ENCODE data around the gene PIF1.

Gene PIF1

GRCh38 chr15:64792282-64792681 lies 33.2 kb downstream of the PIF1 start:
- no peak for DNase-seq (ENCODE audit: low read depth in 1 of 2, low spot score in 1 of 2)
- no peaks in the 10 kb centered on the region for H3K27me3 ChIP-seq (ENCODE audit: insufficient read depth, poor library complexity, severe bottlenecking)
- H3K27ac ChIP-seq (replicated peaks): no peak overlapping the region
- TF ChIP-seq POLR2AphosphoS5 (IDR thresholded peaks at IDR 0.05; ENCODE audit: low read depth) (no peak), SPI1 (IDR thresholded peaks at IDR 0.05; ENCODE audit: borderline replicate concordance, low read depth) (no peak), REST (IDR thresholded peaks at IDR 0.05; ENCODE audit: insufficient replicate concordance, low read depth) (no peak), GABPA (IDR thresholded peaks at IDR 0.05; ENCODE audit: low read depth) (no peak)
- TF ChIP-seq, protein P1, sequence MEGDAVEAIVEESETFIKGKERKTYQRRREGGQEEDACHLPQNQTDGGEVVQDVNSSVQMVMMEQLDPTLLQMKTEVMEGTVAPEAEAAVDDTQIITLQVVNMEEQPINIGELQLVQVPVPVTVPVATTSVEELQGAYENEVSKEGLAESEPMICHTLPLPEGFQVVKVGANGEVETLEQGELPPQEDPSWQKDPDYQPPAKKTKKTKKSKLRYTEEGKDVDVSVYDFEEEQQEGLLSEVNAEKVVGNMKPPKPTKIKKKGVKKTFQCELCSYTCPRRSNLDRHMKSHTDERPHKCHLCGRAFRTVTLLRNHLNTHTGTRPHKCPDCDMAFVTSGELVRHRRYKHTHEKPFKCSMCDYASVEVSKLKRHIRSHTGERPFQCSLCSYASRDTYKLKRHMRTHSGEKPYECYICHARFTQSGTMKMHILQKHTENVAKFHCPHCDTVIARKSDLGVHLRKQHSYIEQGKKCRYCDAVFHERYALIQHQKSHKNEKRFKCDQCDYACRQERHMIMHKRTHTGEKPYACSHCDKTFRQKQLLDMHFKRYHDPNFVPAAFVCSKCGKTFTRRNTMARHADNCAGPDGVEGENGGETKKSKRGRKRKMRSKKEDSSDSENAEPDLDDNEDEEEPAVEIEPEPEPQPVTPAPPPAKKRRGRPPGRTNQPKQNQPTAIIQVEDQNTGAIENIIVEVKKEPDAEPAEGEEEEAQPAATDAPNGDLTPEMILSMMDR (IDR thresholded peaks at IDR 0.05; ENCODE audit: insufficient read depth, low read length): no peak
- no peak overlapping the region for H3K4me3 ChIP-seq (replicated peaks; ENCODE audit: insufficient read depth, low read length)

- TF ChIP-seq POLR2AphosphoS5 (IDR thresholded peaks at IDR 0.05; ENCODE audit: low read depth) (no peak), GABPA (IDR thresholded peaks at IDR 0.05; ENCODE audit: low read depth) (no peak)
- Histone ChIP-seq H3K27ac (replicated peaks) (no peak overlapping the region), H3K4me3 (replicated peaks; ENCODE audit: insufficient read depth, low read length) (no peak overlapping the region), H3K27me3 (ENCODE audit: insufficient read depth, poor library complexity, severe bottlenecking) (no peaks in the 10 kb centered on the region)
- DNase-seq (ENCODE audit: low read depth in 1 of 2, low spot score in 1 of 2): no peak
These were observed 34.0 kb downstream of the PIF1 start for GRCh38 chr15:64791401-64791800.

GRCh38 chr15:64783796-64784195 lies 41.7 kb downstream of the PIF1 start:
- no peak overlapping the region for H3K4me3 ChIP-seq (replicated peaks; ENCODE audit: insufficient read depth, low read length)
- H3K27me3 ChIP-seq (ENCODE audit: insufficient read depth, poor library complexity, severe bottlenecking): no peaks in the 10 kb centered on the region
- TF ChIP-seq, protein P1 (IDR thresholded peaks at IDR 0.05; ENCODE audit: insufficient read depth, low read length): no peak
- TF ChIP-seq POLR2AphosphoS5 (IDR thresholded peaks at IDR 0.05; ENCODE audit: low read depth) (no peak), SPI1 (IDR thresholded peaks at IDR 0.05; ENCODE audit: borderline replicate concordance, low read depth) (no peak), REST (IDR thresholded peaks at IDR 0.05; ENCODE audit: insufficient replicate concordance, low read depth) (no peak), GABPA (IDR thresholded peaks at IDR 0.05; ENCODE audit: low read depth) (no peak)
- DNase-seq (ENCODE audit: low read depth in 1 of 2, low spot score in 1 of 2): no peak
- no peak overlapping the region for H3K27ac ChIP-seq (replicated peaks)

DNA sequence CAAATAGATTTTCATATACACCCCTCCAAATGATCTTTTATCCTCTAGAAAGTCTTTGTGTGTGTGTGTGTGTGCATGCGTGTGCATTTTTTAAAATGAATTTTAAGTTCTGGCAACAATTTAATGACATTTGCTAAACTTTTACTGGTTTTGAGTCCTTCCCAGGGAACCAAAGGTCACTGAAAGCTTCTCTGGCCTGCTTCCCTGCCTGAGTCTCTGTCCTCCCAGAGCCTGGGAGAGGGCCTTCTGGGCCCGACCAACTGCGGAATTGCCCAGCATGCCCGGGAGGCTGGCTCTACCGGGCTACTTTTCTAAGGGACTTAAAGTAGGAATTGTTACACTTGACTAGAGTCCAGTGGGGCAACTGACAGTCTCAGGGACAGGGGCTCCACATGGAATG lies 42.7 kb downstream of the PIF1 start:
- Histone ChIP-seq H3K27me3 (ENCODE audit: insufficient read depth, poor library complexity, severe bottlenecking) (no peaks in the 10 kb centered on the region), H3K4me3 (replicated peaks; ENCODE audit: insufficient read depth, low read length) (no peak overlapping the region), H3K27ac (replicated peaks) (no peak overlapping the region)
- TF ChIP-seq REST (IDR thresholded peaks at IDR 0.05; ENCODE audit: insufficient replicate concordance, low read depth): no peak
- TF ChIP-seq POLR2AphosphoS5 (IDR thresholded peaks at IDR 0.05; ENCODE audit: low read depth): no peak
- no peak for TF ChIP-seq GABPA (IDR thresholded peaks at IDR 0.05; ENCODE audit: low read depth)
- TF ChIP-seq SPI1 (IDR thresholded peaks at IDR 0.05; ENCODE audit: borderline replicate concordance, low read depth): no peak
- TF ChIP-seq, protein P1 (IDR thresholded peaks at IDR 0.05; ENCODE audit: insufficient read depth, low read length): no peak
- DNase-seq (ENCODE audit: low read depth in 1 of 2, low spot score in 1 of 2): no peak

All from HL-60 (cell line).